GM04504 (cell line): ENCODE results near the gene ADAMTS3.

Experiments
- DNase-seq: peaks from one replicate; pipeline ENCODE4 v3.0.0-alpha.2; 2012; ENCODE audit warnings: low read depth

The ADAMTS3 gene

DNA sequence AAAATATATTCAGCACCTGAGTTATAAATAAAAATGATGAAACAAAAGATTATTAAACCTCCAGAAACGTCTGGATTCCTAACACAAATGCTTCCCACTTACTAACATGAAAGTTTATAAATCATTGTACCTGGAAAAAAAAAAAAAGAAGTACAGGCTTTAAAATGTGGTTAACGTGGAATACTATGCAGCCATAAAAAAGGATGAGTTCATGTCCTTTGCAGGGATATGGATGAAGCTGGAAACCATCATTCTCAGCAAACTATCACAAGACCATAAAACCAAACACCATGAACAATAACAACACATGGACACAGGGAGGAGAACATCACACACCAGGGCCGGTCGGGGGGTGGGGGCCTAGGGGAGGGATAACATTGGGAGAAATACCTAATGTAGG, 160.5 kb downstream of the ADAMTS3 start:
- DNase-seq, result no peak

GRCh38 chr4:72405417-72405816, 163.6 kb downstream of the ADAMTS3 start:
- DNase-seq, result no peak

- DNase-seq, result no peak
Measured at GRCh38 chr4:72397314-72397713, 171.7 kb downstream of the ADAMTS3 start.

- DNase-seq, result no peak
Measured at GRCh38 chr4:72394012-72394663, 174.9 kb downstream of the ADAMTS3 start.

GRCh38 chr4:72391281-72391680, 177.7 kb downstream of the ADAMTS3 start:
- no peak for DNase-seq

DNA sequence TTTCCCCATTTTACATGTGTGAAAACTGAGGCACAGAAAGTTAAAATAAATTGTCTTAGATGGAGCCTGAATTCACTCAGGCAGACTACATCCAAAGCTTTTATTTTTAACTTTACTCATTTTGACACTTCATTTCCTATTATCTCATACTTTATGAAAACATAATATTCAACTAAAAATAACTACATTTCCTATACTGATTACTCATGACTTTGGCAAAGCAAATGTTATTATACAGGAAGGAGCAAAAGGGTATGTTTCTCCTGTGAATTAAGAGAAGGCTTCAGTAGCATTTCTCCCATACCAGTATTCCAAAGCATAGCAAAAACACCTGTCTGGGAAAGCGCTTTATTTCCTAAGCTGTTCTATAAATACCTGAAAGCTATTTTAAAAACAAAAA, 178.6 kb downstream of the ADAMTS3 start:
- no peak for DNase-seq

- DNase-seq, result no peak
Measured at GRCh38 chr4:72388521-72388920, 180.5 kb downstream of the ADAMTS3 start.

DNA sequence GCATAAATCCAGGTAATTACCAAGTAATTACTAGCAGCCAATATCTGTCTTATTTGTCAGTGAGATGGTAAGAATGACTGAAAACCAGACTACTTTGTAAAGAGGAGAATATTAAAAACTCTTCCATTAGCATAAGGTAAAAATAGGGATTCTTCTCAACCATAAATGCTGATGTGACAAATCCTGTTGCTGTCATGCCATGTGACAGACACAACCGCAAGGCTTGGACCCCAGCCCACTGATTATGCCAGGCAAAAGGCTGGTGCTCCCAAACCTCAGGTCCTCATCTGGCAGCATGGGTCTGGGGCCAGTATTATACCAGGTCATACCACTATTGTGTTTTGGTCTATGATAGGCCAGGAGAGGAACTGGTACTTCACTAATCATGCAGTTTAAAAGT, 181.1 kb downstream of the ADAMTS3 start:
- no peak for DNase-seq

DNA sequence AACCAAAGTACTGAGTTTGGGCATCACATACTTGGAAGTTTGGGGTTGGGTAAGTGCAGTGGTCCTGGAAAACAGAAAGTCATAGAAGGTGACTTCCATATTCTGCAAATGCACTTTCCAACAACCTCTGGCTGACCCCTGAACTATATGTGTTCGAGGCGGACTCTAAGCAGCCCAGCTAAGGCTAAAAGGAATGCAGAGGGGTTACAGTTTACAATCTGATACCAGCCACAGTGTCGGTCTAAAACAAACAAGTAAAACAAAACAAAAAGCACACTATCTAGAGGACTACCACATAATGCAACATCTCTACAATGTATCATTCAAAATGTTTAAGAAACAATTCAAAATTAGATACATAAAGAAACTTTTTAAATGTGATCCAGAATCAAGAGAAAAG, 185.6 kb downstream of the ADAMTS3 start:
- no peak for DNase-seq

DNA sequence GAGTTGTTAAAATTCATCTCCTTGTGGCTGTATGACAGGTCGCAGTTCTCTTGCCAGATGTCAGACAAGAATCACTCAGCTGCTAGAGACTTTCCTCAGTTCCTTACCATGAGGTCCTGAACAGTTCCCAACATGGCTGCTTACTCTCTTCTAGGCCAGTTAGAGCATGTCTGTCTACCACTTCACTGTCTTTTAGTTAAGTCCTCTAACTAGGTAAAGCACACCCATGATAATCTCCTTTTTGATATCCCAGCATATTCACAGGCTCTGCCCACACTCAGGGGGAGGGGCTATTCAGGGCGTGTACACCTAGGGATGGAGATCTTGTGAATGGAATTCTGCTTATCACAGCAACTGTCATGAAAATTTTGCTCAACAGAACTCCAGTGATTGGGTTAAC, 190.1 kb downstream of the ADAMTS3 start:
- DNase-seq, result no peak

DNA sequence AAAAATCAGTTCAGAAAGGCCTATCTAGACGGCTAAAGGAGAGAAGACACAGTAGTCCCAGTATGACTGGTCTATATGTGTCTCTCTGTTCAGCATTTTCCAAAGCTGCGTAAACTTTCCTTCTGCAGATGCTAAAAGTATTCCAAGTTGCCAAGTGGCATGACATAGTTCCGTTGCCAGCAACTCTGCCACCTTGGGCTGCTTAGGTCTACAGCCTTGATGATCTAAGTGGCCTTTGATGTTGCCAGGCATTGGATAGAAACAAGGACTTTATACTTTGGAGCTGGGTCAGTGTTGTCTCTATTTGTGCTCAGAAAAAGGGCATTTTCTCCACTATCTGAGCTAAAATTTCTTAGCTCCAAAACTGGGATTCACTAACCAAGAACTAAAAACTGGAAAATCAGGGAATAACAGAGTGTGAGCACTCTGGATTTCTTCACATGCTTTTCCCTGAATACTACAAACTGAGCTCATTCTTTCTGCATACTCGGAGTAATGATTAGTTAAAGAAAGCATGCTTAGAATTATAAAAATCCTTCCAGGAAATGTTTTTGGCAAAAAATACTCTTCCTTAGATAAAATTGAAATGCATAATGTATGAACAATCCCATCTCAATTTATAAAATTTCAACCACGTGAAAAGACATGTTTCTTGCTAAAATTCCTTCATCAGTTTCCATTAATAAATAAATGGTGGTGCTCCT, 191.4 kb downstream of the ADAMTS3 start:
- no peak for DNase-seq

DNA sequence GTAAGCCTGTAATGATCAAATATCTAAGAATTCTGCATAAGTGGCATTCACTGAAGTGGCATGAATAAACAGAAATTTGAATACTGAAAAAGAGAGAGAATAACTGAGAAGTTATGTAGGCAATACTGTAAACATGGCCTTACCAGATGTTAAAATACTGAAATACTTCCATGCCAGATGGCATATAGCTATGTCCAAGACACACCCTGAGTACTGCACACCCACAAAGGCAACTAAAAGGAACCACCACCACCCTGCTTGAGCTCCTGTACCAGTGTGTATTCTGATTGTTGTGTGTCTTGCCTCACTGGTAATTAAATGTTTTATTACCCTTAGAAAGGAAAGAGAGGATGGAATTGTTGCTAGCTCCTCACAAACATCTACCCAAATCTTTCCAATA, 192.1 kb downstream of the ADAMTS3 start:
- no peak for DNase-seq

DNA sequence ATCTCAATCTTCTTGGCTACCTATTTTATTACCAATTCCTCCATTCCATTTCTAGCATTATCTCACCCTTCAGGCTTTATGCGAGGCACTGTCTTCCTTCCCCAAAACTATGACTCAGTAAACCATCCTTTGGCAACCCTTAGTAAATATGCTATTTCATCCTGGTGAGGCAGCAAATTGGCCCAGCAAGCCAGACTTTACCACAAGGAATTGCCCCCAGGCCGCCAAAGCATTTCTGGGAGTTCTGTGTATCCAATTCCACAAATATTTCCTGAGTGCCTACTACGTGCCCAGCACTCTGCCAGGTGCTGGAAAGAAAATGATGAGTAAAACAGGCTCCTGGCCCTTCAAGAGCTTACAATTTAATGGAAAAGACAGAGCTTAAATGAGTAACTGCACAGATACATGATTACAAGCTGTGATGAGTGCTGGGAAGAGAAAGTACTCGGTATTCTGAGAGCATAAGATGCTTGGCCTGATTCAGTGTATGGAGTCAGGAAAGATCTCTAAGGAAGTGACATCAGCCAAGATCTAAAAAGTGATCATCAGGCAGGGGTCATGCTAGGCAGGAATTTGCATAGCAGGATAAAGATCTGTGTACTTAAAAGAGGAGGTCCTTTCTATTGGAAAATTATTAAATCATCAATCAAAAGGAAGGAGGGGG, 193.8 kb downstream of the ADAMTS3 start:
- peak; percentile 68 for DNase-seq

DNA sequence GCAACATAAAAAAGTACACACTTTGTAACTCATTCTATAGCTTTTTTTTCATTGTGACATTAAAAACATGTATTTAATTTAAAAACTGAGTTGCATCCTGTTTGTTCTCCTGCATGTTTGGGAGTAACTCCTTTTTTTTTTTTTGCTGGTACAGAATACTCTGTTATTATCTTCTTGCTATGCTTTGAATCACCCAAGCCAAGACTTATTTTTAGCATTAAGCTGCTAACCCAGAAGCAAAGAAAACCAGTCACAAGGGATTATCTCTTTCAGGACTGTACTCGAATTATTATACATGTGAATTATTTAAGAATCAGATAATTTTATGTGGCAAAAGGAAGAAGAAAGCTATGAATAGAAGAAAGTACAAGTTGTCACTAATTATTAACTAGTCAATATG, 194.9 kb downstream of the ADAMTS3 start:
- no peak for DNase-seq

DNA sequence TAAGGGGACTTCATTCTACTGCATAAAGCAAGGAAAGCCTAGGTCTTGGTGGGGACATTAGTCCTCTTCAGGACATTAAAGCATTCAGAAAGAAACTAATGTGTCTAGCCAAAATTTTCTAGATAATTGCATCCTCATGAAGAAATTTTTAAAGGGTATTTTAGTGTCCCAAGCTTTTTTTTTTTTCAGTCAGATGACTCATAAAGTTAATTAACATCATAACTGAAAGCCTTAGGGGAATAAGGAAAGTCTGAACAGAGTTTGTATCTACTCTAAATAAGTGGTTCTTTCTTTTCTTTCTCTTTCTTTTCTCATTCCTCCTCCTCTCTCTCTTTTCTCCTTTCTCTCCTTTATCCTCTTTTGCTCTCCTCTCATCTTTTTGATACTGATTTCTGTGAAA, 202.4 kb downstream of the ADAMTS3 start:
- no peak for DNase-seq

DNA sequence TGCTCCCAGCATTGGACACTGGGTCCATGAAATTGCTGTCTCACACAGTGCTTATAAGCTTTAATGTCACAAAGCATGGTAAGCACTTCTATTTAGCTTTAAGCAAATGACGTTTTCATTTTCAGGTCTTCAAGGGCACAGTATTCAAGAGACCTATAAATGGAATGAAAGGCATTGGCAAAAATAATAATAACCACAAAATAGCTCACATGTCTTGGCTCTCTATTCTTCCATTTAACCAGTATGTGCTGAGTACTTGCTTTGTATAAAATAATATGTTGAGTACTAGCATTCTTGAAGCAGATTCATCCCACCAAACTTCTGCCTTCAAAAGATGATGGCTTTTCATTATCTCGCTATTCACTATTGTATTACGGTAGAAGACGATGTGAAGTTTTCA, 203.0 kb downstream of the ADAMTS3 start:
- DNase-seq, result no peak

- DNase-seq, result no peak
Measured at GRCh38 chr4:72365016-72365415, 204.0 kb downstream of the ADAMTS3 start.

GRCh38 chr4:72360075-72360474, 208.9 kb downstream of the ADAMTS3 start:
- no peak for DNase-seq

GRCh38 chr4:72358483-72358882, 210.5 kb downstream of the ADAMTS3 start:
- no peak for DNase-seq

DNA sequence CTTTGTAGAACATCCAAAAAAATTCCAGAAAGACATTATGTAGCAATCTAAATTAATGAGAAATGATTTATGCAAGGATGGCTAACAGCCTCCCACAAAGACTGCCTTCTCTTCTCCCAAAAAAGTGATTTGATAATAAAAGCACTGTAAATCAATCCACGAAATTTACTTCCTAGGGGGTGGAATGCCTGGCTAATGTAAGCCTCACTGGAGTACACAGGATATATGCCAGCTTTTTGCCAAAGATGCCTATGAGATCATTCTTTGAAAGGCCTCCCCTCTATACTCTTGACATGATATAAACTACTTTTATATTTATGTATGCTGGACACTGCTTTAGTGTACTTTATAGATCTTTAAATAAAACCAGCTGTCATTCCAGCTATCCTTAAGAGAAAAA, 211.1 kb downstream of the ADAMTS3 start:
- DNase-seq, result peak; percentile 38

GRCh38 chr4:72352711-72353110, 216.3 kb downstream of the ADAMTS3 start:
- DNase-seq, result peak; percentile 63

DNA sequence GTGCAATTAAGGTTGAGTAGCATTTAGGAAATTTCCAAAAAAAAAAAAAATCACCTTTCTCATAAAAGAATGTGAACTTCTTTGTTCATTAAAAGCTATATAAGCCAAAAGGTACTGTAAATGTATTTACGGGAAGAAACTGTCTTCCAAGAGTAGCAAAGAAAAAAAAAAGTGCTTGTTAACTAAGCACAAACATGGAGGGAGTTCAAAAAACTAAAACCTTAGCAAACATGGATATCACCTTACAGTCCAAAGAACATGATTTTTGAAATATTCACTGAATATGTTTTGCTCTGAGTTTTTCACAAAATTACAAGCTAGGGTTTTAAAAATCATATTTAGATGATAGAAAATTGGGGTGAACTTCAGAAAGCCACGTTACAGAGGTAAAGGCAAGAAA, 217.5 kb downstream of the ADAMTS3 start:
- no peak for DNase-seq

- DNase-seq, result no peak
Measured at GRCh38 chr4:72348701-72349100, 220.3 kb downstream of the ADAMTS3 start.

GRCh38 chr4:72344418-72344817, 224.6 kb downstream of the ADAMTS3 start:
- no peak for DNase-seq
